AG09309 (cell line): ENCODE data around the gene CUBN.
A peak's percentile ranks its signal among the peaks of the same experiment; 100 is the strongest.

Experiments
- DNase-seq: peaks from one replicate; pipeline ENCODE4 v3.0.0-alpha.2; 2010; ENCODE audit warnings: low read depth
- H3K4me3 ChIP-seq: 2 replicates; pipeline ENCODE4 v1.5.1; 2011; ENCODE audit warnings: mild to moderate bottlenecking, low read depth, low read length, moderate library complexity; ENCODE audit not compliant: control insufficient read depth
- TF ChIP-seq, protein P1 (sequence below): IDR thresholded peaks from 2 replicates; pipeline ENCODE4 v1.5.1; 2011; ENCODE audit warnings: mild to moderate bottlenecking, low read depth, low read length, inconsistent platforms; ENCODE audit not compliant: insufficient read depth, control insufficient read depth; ENCODE audit errors: missing control alignments

The CUBN gene

DNA sequence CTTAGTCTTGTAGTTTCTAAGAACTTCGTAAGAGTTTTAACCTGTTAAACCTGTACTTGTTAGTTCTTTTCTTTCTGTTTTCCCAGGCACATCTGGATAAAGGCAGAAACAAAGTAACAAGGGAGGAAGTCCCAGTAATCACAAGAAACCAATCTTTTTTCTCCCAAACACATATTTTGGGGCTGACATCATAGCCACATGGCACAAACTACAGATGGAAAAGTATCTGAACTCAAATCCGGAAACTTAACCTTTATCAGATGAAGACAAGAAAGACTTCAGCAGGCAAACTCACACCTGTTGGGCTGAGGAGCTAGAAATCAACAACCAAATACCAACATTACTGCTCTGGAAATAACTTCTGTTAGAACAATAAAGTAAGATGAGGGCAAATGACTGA lies 67.1 kb downstream of the CUBN start:
- H3K4me3 ChIP-seq = no peak overlapping the region
- DNase-seq = no peak
- TF ChIP-seq, protein P1, sequence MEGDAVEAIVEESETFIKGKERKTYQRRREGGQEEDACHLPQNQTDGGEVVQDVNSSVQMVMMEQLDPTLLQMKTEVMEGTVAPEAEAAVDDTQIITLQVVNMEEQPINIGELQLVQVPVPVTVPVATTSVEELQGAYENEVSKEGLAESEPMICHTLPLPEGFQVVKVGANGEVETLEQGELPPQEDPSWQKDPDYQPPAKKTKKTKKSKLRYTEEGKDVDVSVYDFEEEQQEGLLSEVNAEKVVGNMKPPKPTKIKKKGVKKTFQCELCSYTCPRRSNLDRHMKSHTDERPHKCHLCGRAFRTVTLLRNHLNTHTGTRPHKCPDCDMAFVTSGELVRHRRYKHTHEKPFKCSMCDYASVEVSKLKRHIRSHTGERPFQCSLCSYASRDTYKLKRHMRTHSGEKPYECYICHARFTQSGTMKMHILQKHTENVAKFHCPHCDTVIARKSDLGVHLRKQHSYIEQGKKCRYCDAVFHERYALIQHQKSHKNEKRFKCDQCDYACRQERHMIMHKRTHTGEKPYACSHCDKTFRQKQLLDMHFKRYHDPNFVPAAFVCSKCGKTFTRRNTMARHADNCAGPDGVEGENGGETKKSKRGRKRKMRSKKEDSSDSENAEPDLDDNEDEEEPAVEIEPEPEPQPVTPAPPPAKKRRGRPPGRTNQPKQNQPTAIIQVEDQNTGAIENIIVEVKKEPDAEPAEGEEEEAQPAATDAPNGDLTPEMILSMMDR = no peak

DNA sequence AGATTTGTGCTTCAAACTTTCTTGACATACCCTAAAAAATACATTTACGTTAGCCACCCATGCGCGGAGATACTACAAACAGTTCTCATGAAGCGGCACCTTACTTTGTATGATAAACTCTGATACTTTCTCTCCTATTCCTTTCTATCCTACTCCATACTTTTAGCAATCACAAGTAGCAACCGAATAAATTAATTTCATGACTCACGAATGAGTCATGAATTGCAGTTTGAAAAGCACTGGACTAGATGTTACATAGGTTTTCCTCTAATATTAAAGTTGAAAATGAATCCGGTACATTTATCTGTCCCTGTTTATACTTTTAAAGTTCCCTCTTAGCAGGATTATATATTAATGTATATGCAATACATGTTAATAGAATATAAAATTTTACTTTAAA lies 67.6 kb downstream of the CUBN start:
- TF ChIP-seq, protein P1 = no peak
- H3K4me3 ChIP-seq = no peak overlapping the region
- DNase-seq = no peak

DNA sequence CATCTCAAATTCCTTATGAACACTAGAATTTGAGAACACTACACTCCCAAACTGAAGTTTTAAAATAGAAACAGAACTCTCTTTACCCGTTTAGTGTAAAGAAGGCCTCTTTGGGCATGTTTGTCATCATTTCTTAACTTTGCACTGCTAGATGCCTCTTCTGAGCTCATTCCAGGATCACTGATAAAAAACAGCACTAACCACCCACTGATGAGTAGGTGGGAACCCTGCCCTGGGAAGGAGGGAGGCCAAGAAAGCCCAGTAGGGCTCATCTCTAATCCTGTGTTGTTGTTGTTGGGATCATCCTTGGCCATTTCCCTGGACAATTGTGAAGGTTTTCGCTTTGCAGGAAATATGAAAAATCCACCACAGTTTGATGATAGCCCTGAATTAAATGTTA lies 68.2 kb downstream of the CUBN start:
- DNase-seq = no peak
- TF ChIP-seq, protein P1 = no peak
- no peak overlapping the region for H3K4me3 ChIP-seq

DNA sequence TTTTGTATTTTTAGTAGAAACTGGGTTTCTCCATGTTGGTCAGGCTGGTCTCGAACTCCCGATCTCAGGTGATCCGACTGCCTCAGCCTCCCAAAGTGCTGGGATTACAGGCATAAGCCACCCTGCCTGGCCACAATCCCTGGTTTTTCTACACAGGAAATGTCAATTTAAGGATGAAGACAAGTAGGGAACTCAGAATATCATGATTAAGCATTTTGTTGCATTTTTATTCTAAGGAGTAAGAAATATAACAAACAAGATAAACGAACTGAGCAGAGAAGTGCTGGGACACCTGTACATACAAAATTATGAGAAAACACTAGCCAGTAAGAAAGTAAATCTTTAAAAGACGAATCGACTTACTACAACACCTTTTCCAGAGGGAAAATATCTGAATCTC lies 69.3 kb downstream of the CUBN start:
- no peak for DNase-seq
- H3K4me3 ChIP-seq = no peak overlapping the region
- TF ChIP-seq, protein P1 = no peak

DNA sequence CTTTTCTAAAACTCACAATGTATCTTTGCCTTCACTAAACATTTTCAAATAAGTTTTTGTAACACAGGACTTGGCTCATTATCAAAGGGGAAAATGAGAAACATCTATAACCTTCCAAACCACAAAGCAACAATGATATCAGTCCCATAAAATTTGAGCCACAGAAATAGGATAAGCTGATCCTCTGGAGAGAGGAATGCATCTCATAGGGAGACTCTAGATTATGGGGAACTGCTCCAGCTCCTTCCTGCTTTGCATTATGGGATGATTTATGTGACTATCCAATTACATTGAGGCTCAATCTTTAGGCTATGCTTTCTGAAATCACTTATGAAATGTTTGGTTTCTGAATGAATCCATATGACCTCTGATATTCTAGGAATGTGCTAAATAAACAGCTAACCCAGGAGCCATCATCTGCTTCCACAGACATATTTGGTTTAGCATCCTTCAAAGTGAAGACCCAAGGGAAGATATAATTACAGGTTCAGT lies 70.4 kb downstream of the CUBN start:
- no peak overlapping the region for H3K4me3 ChIP-seq
- TF ChIP-seq, protein P1 = no peak
- DNase-seq = peak; percentile 86

DNA sequence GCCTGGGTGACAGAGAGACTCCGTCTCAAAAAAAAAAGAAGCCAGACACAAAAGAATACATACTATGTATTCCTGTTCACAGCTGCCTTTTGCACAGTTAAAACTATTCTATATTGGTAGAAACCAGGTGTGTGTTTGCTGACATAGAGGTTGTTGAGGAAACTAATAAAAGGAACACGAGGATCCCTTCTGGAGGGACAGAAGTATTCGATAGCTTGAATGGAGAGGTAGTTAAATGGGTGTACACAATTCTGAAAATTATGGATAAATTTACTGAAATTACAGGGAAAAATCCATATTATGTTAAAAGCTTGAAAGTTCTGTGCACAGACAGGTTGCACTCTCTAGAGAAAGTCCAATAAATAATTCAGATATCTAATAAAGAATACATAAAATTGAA lies 71.5 kb downstream of the CUBN start:
- no peak for DNase-seq
- H3K4me3 ChIP-seq = no peak overlapping the region
- TF ChIP-seq, protein P1 = no peak
